GM04503 (cell line): ENCODE measurements around the gene THRAP3.

Source experiments
- DNase-seq: peaks from one replicate; pipeline ENCODE4 v3.0.0-alpha.2; 2012; ENCODE audit warnings: low read depth

Gene THRAP3

DNA sequence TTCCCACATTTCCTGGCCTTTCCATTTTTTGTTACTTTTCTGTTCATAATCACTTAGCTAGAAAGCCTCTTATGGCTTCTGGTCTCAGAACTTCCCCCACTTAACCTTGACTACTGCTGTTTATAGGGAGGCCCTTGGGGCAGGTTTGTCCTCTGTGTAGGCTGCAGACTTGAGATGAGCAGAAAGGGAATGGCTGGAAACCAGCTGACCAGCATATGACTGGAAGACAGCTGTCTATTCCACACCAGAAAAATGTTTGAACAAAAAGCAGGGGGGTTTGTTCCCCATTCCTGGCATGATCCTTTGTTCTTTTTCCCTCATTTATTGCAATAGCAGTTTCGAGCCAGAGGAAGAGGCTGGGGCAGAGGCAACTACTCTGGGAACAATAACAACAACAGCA, 77.0 kb downstream of the THRAP3 start:
- no peak for DNase-seq

DNA sequence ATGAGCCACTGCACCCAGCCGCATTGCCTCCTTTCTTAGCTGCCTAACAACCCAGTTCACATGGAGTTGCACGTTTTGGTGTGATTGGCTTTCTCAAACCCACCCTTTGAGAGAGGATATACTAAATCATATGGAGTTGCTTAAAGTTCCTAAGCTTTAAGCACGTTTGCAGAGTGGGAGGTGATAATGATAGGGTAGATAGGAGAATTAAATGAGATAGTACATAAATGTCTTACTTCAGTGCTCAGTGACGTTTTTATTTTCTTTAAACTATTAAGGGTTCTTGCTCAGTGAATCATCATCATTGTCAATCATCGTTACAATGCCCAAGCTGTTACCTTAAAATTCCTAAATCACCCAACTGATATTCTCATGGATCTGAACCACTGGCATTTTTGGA, 79.0 kb downstream of the THRAP3 start:
- DNase-seq, result no peak

- DNase-seq, result no peak
These were observed 79.6 kb downstream of the THRAP3 start for GRCh38 chr1:36303650-36304360.

GRCh38 chr1:36304521-36304920, 80.3 kb downstream of the THRAP3 start:
- no peak for DNase-seq

GRCh38 chr1:36304970-36305914, 81.0 kb downstream of the THRAP3 start:
- DNase-seq, result no peak

GRCh38 chr1:36305915-36306209, 81.6 kb downstream of the THRAP3 start:
- no peak for DNase-seq

- DNase-seq, result no peak
These were observed 82.1 kb downstream of the THRAP3 start, which contains the start of gene SH3D21 for GRCh38 chr1:36306210-36306901. Gene SH3D21, plus strand, starts transcription at chr1:36306368. Its CDS starts 53 bp downstream, at chr1:36306421.

- DNase-seq, result peak; percentile 61
These were observed 82.7 kb downstream of the THRAP3 start for GRCh38 chr1:36306902-36307456.

GRCh38 chr1:36307601-36308330, 83.5 kb downstream of the THRAP3 start:
- DNase-seq, result no peak

DNA sequence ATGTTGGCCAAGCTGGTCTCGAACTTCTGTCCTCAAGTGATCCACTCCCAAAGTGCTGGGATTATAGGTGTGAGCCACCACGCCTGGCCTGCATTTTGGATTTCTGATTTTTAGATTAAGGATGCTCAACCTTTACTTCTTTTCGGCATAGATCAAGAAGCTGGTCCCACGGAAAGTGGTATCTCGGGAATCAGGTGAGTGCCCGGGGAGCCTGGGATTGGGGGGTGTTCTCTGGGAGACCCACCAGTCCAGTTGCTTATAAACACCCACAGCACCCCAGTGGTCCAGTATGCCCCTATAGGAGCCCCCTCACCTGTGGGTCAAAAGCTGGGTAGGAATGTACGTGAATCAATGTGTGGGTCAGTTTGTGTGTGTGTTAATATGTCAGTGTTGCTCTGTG, 85.2 kb downstream of the THRAP3 start:
- DNase-seq, result no peak

GRCh38 chr1:36320291-36320761, 96.1 kb downstream of the THRAP3 start:
- no peak for DNase-seq

DNA sequence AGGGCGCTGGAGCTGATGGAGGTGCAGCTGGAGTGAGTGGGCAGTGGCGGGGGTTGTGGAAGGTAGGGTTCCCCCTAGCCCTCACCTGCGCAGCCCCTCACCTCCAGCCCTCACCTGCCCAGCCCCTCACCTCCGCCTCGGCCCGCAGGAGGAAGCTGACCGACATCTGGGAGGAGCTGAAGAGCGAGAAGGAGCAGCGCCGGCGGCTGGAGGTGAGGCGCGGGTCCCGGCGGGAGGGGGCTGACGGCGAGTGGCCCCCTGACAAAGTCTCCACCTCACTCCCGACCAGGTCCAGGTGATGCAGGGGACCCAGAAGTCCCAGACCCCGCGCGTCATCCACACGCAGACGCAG, 96.5 kb downstream of the THRAP3 start:
- no peak for DNase-seq

GRCh38 chr1:36321119-36321951, 97.1 kb downstream of the THRAP3 start:
- peak; percentile 76 for DNase-seq

DNA sequence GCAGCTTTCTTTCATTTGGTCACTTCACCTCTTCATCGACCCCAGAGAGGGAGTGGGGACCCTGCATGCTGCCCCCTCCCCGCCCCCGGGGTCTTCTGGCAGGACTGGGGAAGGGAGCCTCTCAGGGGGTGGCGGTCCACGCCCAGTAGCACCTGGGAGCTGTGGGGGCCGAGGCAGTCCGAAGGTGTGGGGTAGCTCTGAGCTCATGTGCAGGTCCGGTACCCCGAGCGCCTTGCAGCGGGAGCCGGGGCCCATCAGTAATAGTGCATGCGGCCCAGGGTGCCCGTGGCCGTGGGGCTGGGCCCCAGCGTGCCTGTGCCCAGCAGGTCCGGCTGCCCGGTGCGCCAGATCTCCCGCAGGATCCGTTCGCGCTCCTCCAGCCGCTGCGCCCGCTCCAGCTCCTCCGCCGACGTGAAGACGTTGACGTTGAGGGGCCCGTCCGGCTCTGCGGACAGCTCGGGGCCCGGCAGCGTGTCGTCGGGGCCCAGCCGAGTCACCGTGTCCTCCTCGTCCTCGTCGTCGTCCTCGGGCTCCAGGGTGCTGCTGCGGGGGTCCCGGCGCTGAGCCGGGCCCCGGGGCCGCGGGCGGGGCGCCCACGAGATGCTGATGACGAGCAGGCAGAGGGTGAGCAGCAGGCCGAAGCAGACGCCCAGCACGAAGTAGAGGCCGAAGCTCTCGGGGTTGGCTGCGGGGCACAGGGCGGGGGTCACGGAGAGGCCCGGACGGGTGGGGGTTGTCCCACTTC, 98.0 kb downstream of the THRAP3 start:
- no peak for DNase-seq

- DNase-seq, result no peak
These were observed 98.8 kb downstream of the THRAP3 start for GRCh38 chr1:36322786-36323635.

DNA sequence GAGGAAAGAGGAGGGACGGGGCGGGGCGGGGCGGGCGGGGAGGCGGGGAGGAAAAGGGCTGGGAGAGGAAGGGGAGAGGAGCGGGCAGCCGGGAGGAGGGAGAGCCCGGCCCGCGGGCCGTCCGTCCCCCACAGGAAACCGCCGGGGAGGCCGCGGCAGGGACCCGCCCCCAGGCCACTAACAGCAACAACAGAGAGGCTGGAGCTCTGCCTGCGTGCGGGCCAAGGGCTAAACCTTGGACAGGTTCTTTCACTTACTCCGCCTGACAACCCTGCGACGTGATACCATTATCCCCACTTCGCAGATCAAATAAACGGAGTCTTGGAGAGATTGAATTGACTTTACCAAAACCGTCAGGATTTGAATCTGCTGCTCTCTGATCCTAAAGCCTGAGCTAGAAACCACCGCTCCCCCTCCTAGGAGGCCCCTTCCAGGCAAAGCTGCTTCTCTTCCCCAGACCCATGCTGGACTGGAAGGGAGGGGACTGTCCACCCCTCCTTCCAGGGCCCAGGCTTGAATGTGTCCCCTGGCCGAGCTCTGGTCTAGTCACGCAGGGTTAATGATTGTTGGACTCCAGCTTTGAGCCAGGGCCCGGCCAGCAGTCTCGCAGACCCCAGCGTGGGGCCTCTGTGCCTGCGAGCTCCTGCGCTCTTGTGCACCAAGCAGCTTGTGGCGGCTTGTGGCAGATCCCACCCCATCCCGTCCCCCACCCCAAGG, 99.6 kb downstream of the THRAP3 start, which contains the start of gene EVA1B:
Gene EVA1B (minus strand): TSS at position 10 of the 717 bp plus-strand sequence. CDS start 608 bp downstream, outside the sequence.
- DNase-seq, result no peak

DNA sequence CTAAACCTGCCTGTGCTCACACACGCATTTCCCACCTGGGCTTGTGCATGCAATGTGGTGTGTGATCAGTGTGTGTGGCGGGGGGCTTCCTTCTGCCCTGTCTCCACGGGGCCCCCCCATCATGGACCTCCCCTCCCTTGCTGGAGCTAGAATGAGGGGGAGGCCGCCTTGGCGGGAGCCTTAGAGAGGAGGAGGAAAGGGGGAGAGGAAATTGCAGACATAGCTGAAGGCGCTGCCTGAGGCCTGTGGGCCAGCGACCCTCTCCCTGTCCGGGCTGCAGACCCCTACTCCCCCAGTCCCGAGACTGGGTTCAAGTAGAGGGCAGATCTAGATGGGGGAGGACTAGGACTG, 100.1 kb downstream of the THRAP3 start:
- DNase-seq, result no peak

GRCh38 chr1:36326499-36326898, 102.3 kb downstream of the THRAP3 start:
- DNase-seq, result no peak
